SH-SY5Y (cell line): Measurements from ENCODE around the gene BARX1.

ENCODE experiments used
- GATA2 ChIP-seq: IDR thresholded peaks from 2 replicates; pipeline ENCODE4 v1.6.1; 2011; ENCODE audit warnings: mild to moderate bottlenecking, low read depth, low read length
- GATA3 ChIP-seq: IDR thresholded peaks from 2 replicates; pipeline ENCODE4 v1.6.1; 2011; ENCODE audit warnings: low read depth, mild to moderate bottlenecking, low read length, moderate library complexity

The BARX1 gene

GRCh38 chr9:93931905-93932304 is 23.2 kb downstream of the BARX1 start:
- no peak for TF ChIP-seq GATA2
- no peak for TF ChIP-seq GATA3

- no peak for TF ChIP-seq GATA3
- TF ChIP-seq GATA2 = no peak
Observed at GRCh38 chr9:93930070-93930469, 25.1 kb downstream of the BARX1 start.

- TF ChIP-seq GATA3 (no peak), GATA2 (no peak)
Observed at GRCh38 chr9:93929231-93929630, 25.9 kb downstream of the BARX1 start.

GRCh38 chr9:93922535-93922934 is 32.6 kb downstream of the BARX1 start:
- TF ChIP-seq GATA2 = no peak
- no peak for TF ChIP-seq GATA3

- TF ChIP-seq GATA2 = no peak
- no peak for TF ChIP-seq GATA3
Observed at GRCh38 chr9:93920131-93920800, 34.9 kb downstream of the BARX1 start.

- no peak for TF ChIP-seq GATA3
- no peak for TF ChIP-seq GATA2
Observed at GRCh38 chr9:93918061-93918460, 37.1 kb downstream of the BARX1 start.

GRCh38 chr9:93917121-93917853 is 37.9 kb downstream of the BARX1 start:
- no peak for TF ChIP-seq GATA2
- TF ChIP-seq GATA3 = no peak

- TF ChIP-seq GATA3 (no peak), GATA2 (no peak)
Observed at GRCh38 chr9:93916358-93916757, 38.8 kb downstream of the BARX1 start.

- TF ChIP-seq GATA2 = no peak
- no peak for TF ChIP-seq GATA3
Observed at GRCh38 chr9:93911801-93912554, 43.2 kb downstream of the BARX1 start.

GRCh38 chr9:93911136-93911745 is 43.9 kb downstream of the BARX1 start:
- TF ChIP-seq GATA3 (no peak), GATA2 (no peak)

GRCh38 chr9:93910598-93910997 is 44.6 kb downstream of the BARX1 start:
- no peak for TF ChIP-seq GATA3
- no peak for TF ChIP-seq GATA2

- TF ChIP-seq GATA3 (no peak), GATA2 (no peak)
Observed at GRCh38 chr9:93910196-93910595, 45.0 kb downstream of the BARX1 start.

- no peak for TF ChIP-seq GATA2
- no peak for TF ChIP-seq GATA3
Observed at GRCh38 chr9:93909242-93909616, 45.9 kb downstream of the BARX1 start.

GRCh38 chr9:93908591-93909241 is 46.4 kb downstream of the BARX1 start:
- no peak for TF ChIP-seq GATA3
- no peak for TF ChIP-seq GATA2
